GM19023 (cell line): ENCODE data around the gene UBR4.
"Not testable (repeated sequence)": the region's sequence is repeated elsewhere in the genome, so short reads cannot be mapped to it uniquely, and the experiment has no call there.

Source experiments
- ATAC-seq: cut with Tn5 transposase; IDR thresholded peaks from one replicate; pipeline ENCODE4 v1.9.1; 2021; ENCODE audit warnings: mild to moderate bottlenecking, moderate library complexity; ENCODE audit not compliant: unreplicated experiment

UBR4 gene

DNA sequence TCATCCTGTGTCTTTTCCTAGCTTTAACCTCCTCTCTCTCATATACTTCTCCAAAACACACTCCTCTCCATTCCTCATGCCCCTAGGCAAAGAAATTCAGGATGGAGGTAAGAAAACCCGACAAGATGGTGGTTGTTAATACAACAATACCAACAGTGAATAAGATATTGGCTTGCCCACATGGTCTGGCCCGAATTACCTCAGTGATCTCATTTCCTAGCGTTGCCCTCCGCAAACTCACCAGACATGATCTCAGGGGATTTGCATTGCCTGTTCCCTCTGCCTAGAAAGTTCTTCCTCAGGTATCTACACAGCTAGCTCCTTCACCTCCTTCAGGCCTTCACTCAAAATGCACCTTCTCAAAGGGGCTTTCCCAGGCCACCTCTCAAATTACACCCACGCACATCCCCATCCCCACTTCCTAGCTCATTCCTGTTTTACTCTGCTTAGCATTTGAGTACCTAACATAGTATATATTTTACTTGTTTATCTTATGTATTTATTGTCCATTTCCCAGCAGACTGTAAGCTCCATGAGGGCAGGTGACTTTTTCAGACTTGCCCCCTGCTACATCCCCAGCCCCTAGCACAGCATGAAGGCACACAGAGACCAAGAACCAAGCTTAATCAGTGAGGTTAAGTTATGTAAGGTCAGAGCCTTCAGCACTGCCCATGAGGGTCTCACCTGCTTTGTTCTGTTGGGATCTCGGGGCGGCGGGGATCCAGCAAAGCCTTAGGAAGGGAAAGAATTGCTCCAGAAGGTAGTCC lies 10.2 kb upstream of the UBR4 start:
- ATAC-seq: no peak

DNA sequence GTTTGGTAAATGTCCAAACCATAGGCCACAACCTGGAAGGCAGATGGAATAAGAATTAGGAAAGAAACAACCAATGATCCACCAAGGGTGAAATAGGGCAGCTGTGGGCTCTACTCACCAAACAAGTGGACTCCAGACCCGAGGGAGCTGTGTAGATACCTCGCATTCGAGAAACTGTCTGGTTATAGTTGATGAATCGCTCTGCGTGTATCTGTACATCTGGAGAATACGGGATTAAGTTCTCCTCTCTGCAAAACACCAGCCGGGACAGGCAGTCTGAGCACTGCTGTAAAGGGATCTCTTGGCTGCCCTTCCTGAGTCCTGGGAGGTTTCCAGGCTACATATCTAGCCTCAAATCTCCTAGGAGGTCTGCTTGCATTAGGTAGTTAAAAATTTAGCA lies 9.4 kb upstream of the UBR4 start:
- ATAC-seq: no peak

DNA sequence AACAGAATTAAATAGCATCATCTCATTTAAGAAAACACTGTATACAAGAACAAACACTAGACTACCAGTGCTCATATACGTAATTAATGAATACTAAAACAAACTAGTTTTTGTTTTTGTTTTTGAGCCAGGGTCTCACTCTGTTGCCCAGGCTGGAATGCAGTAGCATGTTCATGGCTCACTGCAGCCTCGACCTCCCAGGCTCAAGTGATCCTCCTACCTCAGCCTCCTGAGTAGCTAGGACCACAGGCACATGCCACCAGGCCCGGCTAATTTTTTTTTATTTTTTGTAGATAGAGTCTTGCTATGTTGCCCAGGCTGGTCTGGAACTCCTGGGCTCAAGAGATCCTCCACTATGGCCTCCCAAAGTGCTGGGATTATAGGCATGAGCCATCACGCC lies 6.5 kb upstream of the UBR4 start:
- ATAC-seq: not testable (repeated sequence)

DNA sequence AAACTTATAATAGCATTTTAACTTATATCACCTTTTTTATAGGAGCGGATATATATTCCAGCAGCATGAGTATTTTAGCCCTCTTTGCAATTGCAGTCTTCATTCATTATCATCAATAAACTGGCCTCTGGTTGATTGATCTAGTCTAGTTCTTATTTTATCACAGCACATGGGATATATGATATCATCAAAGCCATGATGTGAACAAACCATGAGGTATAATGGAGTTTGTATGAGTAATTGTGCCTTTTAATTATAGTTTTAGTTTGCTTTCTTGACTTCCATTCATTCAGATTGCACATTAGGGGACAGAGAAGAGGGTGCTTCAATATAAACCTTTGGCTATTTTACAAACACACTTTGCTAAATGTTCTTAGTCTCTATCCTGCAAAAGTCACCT lies 3.5 kb upstream of the UBR4 start:
- no peak for ATAC-seq

DNA sequence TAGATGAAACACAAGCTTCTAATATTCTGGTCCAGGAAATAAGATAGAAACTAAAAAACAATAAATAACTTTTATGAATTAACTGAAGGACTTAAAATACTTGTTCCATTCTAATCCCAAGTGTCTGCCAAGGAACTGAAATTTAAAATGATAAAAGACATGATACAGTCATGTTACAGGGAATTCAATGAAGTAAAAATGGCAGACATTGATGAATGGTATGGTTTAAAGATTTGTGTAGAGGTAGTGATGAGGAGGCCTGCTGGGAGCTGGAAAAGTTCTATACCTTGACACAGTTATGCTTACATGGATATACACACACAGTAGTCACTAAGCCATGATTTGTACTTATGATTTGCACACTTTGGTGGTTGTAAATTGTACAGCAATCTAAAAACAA lies 2.1 kb upstream of the UBR4 start:
- no peak for ATAC-seq

DNA sequence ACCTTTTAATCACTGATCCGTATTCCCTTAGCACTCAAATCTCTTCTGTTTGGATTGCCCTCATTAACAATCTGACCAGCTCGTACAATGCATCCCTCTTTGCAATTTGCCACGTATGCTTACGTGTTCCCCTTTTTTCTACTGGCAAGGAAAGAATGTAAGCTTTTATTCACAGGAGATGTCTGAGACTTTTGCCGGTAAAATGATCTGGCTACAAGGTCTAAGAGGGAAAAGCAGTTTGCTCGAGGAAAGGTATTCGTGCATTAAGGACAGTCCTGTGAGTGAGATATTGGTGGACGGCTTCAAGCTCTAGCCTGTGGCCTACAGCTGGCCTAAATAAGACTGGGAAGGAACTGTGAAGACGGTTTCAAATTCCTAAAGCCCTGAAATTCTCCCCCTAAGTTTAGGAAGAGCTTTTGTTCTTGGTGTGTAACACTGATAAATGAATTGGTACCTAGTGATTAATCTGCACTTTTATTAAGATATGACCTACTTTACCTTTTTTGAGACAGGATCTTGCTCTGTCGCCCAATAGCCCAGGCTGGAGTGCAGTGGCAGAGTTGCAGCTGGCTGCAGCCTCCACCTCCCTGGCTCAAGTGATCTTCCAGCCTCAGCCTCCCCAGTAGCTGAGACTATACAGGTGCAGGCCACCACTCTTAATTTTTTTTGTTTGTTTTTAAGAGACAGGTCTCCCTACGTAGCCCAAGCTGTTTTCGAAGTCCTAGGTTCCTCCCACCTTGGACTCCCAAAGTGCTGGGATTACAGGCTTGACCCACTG lies 895 bp upstream of the UBR4 start:
- ATAC-seq: no peak

DNA sequence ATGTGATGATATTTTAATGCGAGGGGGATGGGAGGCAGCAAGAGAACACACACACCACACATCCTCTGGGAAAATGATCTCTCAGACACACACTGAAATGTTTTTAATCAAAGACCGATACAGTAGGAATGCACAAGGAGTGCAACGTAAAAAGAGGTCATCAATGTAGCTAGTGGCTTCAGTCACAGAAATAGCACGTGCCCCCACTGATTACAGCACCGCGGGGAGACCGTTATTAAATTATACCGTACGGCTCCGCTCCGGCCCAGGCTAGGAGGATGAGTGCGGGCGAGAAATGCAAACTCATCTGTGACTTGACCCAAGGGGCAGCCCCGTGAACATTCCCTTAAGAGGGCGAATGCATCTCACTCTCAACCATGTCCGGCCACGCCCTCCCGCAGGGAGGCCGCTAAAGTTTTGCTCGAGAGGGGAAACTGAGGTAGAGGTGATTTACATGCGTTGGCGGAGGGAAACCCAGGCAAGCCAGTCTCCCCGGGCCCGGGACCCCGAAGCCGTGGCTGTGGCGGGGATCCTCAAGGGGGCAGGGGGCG lies 552 bp downstream of the UBR4 start:
- peak; percentile 59 for ATAC-seq

DNA sequence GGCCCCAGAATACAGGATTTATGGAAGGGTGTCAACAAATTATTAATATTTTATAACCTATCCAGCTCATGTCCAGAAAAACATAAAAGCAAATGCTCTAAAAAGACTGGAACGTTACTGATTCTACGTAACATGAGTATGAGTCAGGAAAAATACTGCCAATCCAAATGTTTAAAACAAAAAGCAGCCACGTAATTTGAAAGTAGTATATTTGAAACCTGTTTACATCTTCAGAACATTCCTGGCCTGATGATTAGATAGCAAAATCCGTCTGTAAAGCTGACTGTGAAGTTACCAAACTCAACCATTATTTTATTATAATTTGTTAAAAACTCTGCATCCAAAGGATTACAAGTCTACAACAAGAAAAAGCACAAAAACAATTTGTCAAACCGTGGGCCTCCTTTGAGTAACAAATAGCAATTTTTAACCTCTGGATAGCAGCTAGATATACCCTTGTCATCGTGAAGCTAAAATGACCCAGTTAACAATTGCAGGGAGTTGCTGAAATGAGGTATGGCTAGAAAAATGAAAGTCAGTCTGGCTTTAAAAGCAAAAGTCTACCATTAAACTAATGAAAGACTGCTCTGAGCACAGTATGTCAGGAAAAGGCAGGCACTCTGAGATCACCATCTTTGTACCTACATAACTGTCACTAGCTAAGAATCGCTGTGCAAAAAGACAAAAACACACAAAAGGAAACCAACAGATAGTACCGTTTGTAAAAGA lies 1.2 kb downstream of the UBR4 start:
- ATAC-seq: no peak

DNA sequence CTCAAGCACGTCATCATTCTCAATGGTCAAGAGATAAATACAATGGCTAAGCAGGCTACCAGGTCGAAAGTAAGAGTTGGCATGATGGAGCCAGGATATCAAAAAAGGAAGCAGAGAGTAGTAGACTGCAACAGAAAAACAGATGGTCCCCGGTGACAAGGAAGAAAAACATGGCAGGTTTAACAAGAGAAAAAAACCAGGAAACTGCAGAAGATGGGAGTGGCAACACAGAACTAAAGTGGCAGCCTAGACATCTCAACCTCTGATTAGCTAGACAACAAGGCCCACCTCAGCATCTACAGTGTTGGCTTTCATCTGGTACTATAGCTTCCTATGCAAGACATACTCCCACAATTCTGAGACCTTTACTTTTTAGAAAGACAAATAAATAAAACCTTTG lies 3.1 kb downstream of the UBR4 start:
- no peak for ATAC-seq

DNA sequence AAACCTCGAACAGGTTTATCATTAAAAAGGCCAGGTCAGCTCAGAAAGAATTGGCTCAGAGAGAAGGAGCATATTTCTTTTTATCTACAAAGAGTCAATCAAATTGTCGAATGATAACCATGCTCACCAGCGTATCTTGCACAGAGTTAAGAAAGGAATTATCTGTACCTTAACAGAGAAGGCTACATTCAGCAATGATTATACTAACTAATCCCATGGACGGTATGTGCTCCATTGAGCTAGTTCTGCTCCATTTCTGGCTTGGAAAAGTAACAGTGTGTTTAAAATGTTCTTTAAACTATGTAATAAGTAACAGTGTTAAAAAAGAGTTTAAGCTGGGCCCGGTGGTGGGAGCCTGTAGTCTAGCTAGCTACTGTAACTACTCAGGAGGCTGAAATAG lies 4.2 kb downstream of the UBR4 start:
- no peak for ATAC-seq

DNA sequence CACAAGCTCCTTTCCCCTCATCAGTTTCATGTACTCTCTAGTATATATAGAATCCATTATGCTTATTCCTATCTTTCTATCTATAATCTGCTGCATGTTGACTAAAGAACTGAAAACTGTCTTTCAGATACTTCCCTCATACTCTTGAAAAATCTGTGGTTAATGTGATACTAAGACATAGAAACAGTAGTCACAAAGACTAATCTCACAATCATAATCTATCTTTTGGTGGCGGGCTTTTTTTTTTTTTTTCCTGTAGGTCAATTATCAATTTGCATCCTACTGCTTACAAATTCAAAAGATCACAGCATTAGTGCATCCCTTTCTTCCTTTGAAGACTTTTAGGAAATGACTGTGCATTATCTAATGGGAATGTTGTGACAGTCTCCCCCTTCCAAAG lies 4.7 kb downstream of the UBR4 start:
- ATAC-seq: no peak

DNA sequence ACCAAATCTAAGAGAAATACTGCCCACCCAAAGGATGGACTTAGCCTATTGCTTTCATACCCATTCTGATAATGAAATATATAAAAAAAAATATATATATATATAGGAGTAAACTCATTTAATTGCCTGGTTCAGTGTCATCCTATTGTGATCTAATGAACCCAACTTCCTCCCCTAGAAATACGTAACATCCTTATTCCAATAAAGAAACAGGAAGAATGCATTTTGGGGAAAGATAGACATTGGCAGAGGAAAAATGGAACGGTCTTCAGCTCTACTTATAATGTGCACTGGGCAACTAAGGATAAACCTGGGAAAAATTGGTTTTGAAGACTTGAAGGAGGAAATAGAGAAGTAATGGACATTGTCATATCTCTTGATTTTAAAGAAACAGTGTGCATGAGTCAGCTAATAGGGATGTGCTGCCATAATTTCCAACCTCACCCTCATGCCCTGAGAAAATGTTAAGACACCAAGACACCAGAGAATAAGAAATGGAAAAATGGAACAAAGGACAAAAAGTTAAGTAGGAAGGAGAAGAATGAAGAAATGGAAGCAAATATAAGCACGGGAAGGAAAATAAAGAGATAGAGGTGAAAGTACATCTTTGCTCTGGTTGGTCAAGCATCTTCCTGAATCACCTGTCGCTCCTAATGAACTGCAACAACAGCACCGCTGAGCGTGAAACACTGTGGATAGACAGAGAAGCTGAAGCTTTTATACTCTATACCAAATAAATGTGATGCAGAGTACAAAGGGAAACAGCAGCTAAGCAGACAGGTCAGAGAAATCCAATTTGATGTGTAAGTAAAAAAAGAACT lies 5.4 kb downstream of the UBR4 start:
- no peak for ATAC-seq

DNA sequence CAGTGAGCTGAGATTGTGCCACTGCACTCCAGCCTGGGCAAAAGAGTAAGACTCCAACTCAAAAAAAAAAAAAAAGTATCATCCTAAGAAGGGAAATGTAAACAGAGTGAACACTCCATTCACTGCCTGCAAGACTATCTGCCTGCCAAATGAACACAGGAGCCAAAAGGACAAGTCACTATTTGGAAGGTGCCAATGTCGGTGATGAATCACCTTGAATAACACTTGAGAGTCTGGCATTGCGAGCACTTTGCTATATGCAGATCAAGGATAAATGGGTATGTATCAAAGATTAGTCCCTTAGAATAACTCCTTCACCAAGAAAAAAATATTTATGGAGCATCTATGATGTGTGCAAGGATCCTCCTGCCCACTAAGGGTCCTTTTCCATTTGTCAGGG lies 6.6 kb downstream of the UBR4 start:
- ATAC-seq: no peak

DNA sequence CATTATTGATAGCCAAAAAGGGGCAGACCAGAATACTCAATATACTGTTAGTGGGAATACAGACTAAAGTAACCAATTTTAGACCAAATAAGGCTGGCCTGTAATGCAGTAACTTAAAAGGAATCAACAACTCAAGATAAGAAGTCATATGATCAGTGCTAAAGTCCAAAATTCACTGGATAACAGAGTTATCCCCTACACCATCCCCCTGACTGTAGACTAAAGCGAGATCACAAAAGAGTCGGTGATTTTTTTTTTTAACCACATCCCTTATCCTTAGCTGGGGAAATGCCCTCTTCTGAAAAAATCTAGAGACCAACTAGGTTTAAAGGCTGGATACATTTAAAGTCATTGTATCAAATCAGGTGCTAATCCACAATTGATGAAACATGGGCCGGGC lies 7.7 kb downstream of the UBR4 start:
- ATAC-seq: no peak

DNA sequence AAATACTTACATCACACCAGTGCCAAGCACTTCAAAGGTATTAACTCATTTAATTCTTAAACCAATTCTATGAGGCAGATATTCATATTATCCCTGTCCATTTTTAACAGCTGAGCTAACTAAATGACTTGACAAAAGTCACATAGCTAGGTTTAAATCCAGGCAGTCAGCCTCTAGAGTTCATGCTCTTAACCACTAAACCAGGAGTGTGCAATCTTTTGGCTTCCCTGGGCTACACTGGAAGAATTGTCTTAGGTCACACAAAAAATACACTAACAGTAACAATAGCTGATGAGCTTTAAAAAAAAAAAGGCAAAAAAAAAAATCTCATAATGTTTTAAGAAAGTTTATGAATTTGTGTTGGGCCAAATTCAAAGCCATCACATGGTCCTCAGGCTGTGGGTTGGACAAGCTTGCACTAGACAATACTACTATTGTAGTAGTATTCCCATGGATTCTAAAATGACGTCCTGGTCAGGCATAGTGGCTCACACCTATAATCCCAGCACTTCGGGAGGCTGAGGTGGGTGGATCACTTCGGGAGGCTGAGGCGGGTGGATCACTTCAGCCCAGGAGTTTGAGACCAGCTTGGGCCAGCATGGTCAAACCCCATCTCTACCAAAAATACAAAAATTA lies 10.0 kb downstream of the UBR4 start:
- no peak for ATAC-seq

DNA sequence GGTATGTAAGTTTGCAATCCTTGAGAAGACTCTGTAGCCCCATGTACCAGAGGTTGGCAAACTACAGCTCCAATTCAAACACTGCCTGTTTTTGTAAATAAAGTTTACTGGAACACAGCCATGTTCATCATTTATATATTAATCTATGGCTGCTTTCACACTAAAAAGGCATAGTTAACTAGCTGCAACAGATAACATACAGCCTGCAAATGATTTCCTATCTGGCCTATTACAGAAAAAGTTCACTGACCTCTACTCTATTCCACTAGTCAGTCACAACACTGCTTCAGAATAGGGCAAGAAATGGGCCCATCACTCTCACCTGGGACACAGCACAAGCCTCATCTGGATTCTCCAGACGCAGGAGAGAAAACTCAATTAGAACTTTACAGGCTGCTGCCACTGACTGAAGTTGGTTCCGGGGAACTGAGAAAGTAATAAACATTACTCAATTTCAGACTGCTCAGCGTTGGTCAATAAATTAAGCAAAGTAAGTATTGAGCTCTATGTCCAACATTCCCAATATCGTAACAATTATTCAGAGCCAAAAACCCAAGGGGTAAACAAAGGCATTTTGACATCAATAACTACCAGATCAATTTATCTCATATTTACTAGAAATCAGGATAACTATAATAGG lies 10.6 kb downstream of the UBR4 start:
- no peak for ATAC-seq

DNA sequence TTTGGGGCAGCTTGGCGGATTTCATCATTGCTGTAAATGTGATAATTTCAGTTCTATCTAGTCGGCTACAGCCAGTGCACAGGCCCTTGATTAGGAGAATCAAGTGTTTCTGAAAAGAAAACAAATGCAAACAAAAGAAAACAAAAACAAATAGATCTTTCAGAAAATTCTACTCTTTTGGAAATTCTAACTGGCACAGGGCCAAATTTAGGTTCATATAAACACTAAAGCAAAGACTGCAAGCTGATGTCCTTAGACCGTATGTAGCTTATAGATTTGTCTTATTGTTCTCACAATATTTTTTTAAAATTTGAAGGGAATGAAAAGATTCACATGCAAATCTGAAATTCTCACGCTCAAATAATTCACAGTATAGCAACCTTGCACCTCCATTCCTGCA lies 11.2 kb downstream of the UBR4 start:
- no peak for ATAC-seq

DNA sequence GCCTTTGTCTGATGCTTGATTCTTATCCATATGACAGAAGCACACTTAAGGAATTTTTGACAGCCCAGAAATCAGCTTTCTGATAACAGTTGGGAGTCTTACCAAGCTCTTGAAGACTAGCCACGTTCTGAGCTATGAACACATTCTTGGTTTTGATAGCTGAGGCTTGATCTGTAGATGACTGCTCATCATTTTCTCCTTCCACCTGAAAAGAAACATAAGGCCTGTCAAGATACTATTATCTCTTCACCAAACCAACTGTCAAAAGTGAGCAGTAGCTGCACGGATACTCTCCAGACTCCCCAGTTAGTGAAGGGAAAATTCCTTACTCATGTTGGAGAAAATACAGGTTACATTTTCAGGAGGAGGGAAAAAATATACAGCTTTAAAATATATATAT lies 12.2 kb downstream of the UBR4 start:
- no peak for ATAC-seq

DNA sequence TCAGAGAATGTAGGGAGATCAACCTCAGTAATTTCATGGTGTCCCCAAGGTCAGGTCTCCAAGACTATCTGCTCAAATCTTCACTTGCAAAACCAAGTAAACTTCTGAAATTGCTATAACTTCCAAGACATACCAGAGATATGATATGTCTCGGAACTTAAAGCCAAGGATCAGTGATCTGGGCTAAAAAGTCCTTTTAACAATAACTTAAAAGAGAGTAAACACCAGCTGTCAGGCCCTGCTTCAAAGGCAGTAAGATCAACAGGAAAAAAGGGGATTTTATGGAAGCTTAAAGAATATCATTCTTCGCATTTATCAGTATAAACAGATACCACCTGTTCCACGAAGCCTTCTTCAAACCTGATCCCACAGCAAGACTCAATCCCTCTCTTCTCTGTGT lies 13.7 kb downstream of the UBR4 start:
- no peak for ATAC-seq

DNA sequence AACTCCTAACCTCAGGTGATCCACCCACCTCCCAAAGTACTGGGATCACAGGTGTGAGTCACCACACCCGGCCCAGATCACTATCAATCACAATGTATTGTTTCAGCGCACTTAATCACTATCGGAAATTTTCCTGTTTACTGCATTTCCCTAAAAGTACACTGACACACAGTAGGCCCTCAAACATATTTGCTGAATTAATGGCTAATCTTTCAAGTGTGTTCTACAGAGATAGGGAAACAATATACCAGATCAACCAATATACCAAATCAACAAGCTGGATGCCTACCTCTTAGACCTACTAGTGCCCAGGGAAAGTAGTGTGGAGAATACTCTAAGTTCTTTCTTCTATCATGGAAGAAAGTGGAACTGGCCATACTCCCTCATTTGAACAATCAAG lies 17.1 kb downstream of the UBR4 start:
- ATAC-seq: no peak
